NCI-H526 (cell line): ENCODE results near the gene SERINC1.

Experiments used
- DNase-seq, 2 experiments: peaks; one replicate each; lab custom pipeline; 2025; lab: John Stamatoyannopoulos, UW

The SERINC1 gene

GRCh38 chr6:122432816-122433215 is 38.8 kb downstream of the SERINC1 start:
- no peak for DNase-seq

GRCh38 chr6:122431780-122432179 is 39.8 kb downstream of the SERINC1 start:
- DNase-seq = no peak

GRCh38 chr6:122429323-122429722 is 42.3 kb downstream of the SERINC1 start:
- DNase-seq = no peak

GRCh38 chr6:122428781-122429180 is 42.8 kb downstream of the SERINC1 start:
- DNase-seq = no peak

- DNase-seq = no peak
These were observed 45.0 kb downstream of the SERINC1 start for GRCh38 chr6:122426597-122426996.

GRCh38 chr6:122423734-122424133 is 47.9 kb downstream of the SERINC1 start:
- DNase-seq = no peak

GRCh38 chr6:122422614-122423267 is 48.9 kb downstream of the SERINC1 start:
- no peak for DNase-seq

GRCh38 chr6:122422003-122422402 is 49.6 kb downstream of the SERINC1 start:
- no peak for DNase-seq

- no peak for DNase-seq
These were observed 54.8 kb downstream of the SERINC1 start for GRCh38 chr6:122416825-122417224.

GRCh38 chr6:122412001-122412400 is 59.6 kb downstream of the SERINC1 start:
- no peak for DNase-seq

GRCh38 chr6:122408702-122409458 is 62.7 kb downstream of the SERINC1 start:
- no peak for DNase-seq

- DNase-seq = no peak
These were observed 63.4 kb downstream of the SERINC1 start for GRCh38 chr6:122408240-122408639.

- DNase-seq = no peak
These were observed 63.9 kb downstream of the SERINC1 start for GRCh38 chr6:122407712-122408111.

- no peak for DNase-seq
These were observed 65.4 kb downstream of the SERINC1 start for GRCh38 chr6:122406187-122406586.

GRCh38 chr6:122405417-122405816 is 66.2 kb downstream of the SERINC1 start:
- no peak for DNase-seq

GRCh38 chr6:122404444-122404843 is 67.2 kb downstream of the SERINC1 start:
- no peak for DNase-seq

GRCh38 chr6:122401104-122401503 is 70.5 kb downstream of the SERINC1 start:
- no peak for DNase-seq

- peak in 1 of 2 experiments; percentile 5 for DNase-seq
These were observed 71.0 kb downstream of the SERINC1 start for GRCh38 chr6:122400462-122401089.

GRCh38 chr6:122400121-122400450 is 71.5 kb downstream of the SERINC1 start:
- no peak for DNase-seq

GRCh38 chr6:122399348-122400120 is 72.1 kb downstream of the SERINC1 start, which contains the start of gene HSF2:
TSS of gene HSF2 (plus strand) at chr6:122399652. CDS start at chr6:122399738, 86 bp downstream.
- peak; percentile 93 to 98 for DNase-seq

GRCh38 chr6:122399055-122399347 is 72.6 kb downstream of the SERINC1 start:
- DNase-seq = no peak

GRCh38 chr6:122394016-122394415 is 77.6 kb downstream of the SERINC1 start:
- DNase-seq = no peak
